BLaER1 treated with 17β-estradiol and CSF1 and Interleukin-3, amounts not matched to agents 10 nM and 100 nM (cell line): Measurements from ENCODE around the gene HOXD10.

Source experiments
- H3K27ac ChIP-seq, 11 experiments: shearing (Covaris generic); formaldehyde crosslinking; 2 replicates each; pipeline ENCODE4 v1.8.1; 2022
- H3K27me3 ChIP-seq, 11 experiments: shearing (Covaris generic); formaldehyde crosslinking; 2 replicates each; pipeline ENCODE4 v1.8.1; 2022
- H3K36me3 ChIP-seq, 11 experiments: shearing (Covaris generic); formaldehyde crosslinking; 2 replicates each; pipeline ENCODE4 v1.8.1; 2022
- H3K4me1 ChIP-seq, 10 experiments: shearing (Covaris generic); formaldehyde crosslinking; 2 replicates each; pipeline ENCODE4 v1.8.1; 2022
- H3K4me2 ChIP-seq, 11 experiments: shearing (Covaris generic); formaldehyde crosslinking; 2 replicates each; pipeline ENCODE4 v1.8.1; 2022
- H3K4me3 ChIP-seq, 10 experiments: shearing (Covaris generic); formaldehyde crosslinking; 2 replicates each; pipeline ENCODE4 v1.8.1; 2022
- H3K9ac ChIP-seq, 11 experiments: shearing (Covaris generic); formaldehyde crosslinking; 2 replicates each; pipeline ENCODE4 v1.8.1; 2022
- H3K9me3 ChIP-seq, 11 experiments: shearing (Covaris generic); formaldehyde crosslinking; replicated peaks in 1 of 11; 2 replicates each; pipeline ENCODE4 v1.8.1; 2022
- H4K20me1 ChIP-seq, 11 experiments: shearing (Covaris generic); formaldehyde crosslinking; 2 replicates each; pipeline ENCODE4 v1.8.1; 2022
- Cebpa-rat ChIP-seq, 11 experiments: shearing (Covaris generic); IDR thresholded peaks; 2 replicates each; pipeline ENCODE4 v1.8.1; 2022

The HOXD10 gene

GRCh38 chr2:176125772-176126054 is 9.1 kb downstream of the HOXD10 start:
- Histone ChIP-seq H4K20me1 (peaks cover 0 to 82% (median 63%) of the 10 kb centered on the region in 11 experiments; a peak in 16 of 22 replicates), H3K9ac (no peak overlapping the region), H3K4me2 (no peak overlapping the region), H3K36me3 (no peaks in the 10 kb centered on the region; a peak in 1 of 22 replicates), H3K27me3 (peaks cover 100% of the 10 kb centered on the region in 11 experiments), H3K4me3 (no peak overlapping the region), H3K27ac (no peak overlapping the region), H3K4me1 (peaks cover 10 to 23% (median 15%) of the 10 kb centered on the region in 10 experiments; a peak in 13 of 20 replicates), H3K9me3 (peaks cover 38 to 49% (median 45%) of the 10 kb centered on the region in 11 experiments)
- no peak for TF ChIP-seq Cebpa-rat (IDR thresholded peaks at IDR 0.05)

GRCh38 chr2:176126929-176127773 is 10.6 kb downstream of the HOXD10 start:
- no peak overlapping the region for H3K27ac ChIP-seq
- no peaks in the 10 kb centered on the region; a peak in 1 of 22 replicates for H3K36me3 ChIP-seq
- no peak overlapping the region for H3K4me3 ChIP-seq
- peaks cover 0 to 71% (median 53%) of the 10 kb centered on the region in 11 experiments; a peak in 16 of 22 replicates for H4K20me1 ChIP-seq
- peaks cover 100% of the 10 kb centered on the region in 11 experiments for H3K27me3 ChIP-seq
- peak overlapping the region in 3 of 11 experiments; percentile 33 to 45 (median 38); a peak in 2 of 22 replicates for H3K4me2 ChIP-seq
- no peak overlapping the region for H3K9ac ChIP-seq
- TF ChIP-seq Cebpa-rat (IDR thresholded peaks at IDR 0.05), result no peak
- H3K9me3 ChIP-seq, result peaks cover 28 to 42% (median 36%) of the 10 kb centered on the region in 11 experiments
- H3K4me1 ChIP-seq, result peaks cover 10 to 23% (median 15%) of the 10 kb centered on the region in 10 experiments; a peak in 13 of 20 replicates

- peak overlapping the region in 5 of 11 experiments; percentile 31 to 96 (median 66); a peak in 7 of 22 replicates for H3K4me2 ChIP-seq
These were observed 11.1 kb downstream of the HOXD10 start for GRCh38 chr2:176127774-176128072.

GRCh38 chr2:176128172-176128981 is 11.8 kb downstream of the HOXD10 start:
- no peaks in the 10 kb centered on the region for H3K36me3 ChIP-seq
- H3K9ac ChIP-seq, result no peak overlapping the region
- H4K20me1 ChIP-seq, result peaks cover 0 to 72% (median 48%) of the 10 kb centered on the region in 11 experiments; a peak in 16 of 22 replicates
- TF ChIP-seq Cebpa-rat (IDR thresholded peaks at IDR 0.05), result no peak
- H3K4me3 ChIP-seq, result peak overlapping the region in 8 of 10 experiments; percentile 0 to 46 (median 36); a peak in 12 of 20 replicates
- no peak overlapping the region for H3K27ac ChIP-seq
- H3K9me3 ChIP-seq, result peaks cover 16 to 30% (median 24%) of the 10 kb centered on the region in 11 experiments
- H3K27me3 ChIP-seq, result peaks cover 100% of the 10 kb centered on the region in 11 experiments
- H3K4me2 ChIP-seq, result peak overlapping the region; percentile 31 to 96 (median 66)
- H3K4me1 ChIP-seq, result peaks cover 10 to 23% (median 15%) of the 10 kb centered on the region in 10 experiments; a peak in 13 of 20 replicates

More at GRCh38 chr2:176127774-176128072, 11.1 kb downstream of the HOXD10 start:
- H3K36me3 ChIP-seq, result no peaks in the 10 kb centered on the region; a peak in 1 of 22 replicates
- H3K27ac ChIP-seq, result no peak overlapping the region
- H3K4me1 ChIP-seq, result peaks cover 10 to 23% (median 15%) of the 10 kb centered on the region in 10 experiments; a peak in 13 of 20 replicates
- peak overlapping the region in 1 of 10 experiments; percentile 46; a peak in 1 of 20 replicates for H3K4me3 ChIP-seq
- H3K27me3 ChIP-seq, result peaks cover 100% of the 10 kb centered on the region in 11 experiments
- no peak for TF ChIP-seq Cebpa-rat (IDR thresholded peaks at IDR 0.05)
- H3K9me3 ChIP-seq, result peaks cover 22 to 37% (median 30%) of the 10 kb centered on the region in 11 experiments
- peaks cover 0 to 72% (median 50%) of the 10 kb centered on the region in 11 experiments; a peak in 16 of 22 replicates for H4K20me1 ChIP-seq
- H3K9ac ChIP-seq, result no peak overlapping the region

GRCh38 chr2:176128982-176129796 is 12.6 kb downstream of the HOXD10 start, which contains the start of gene HOXD8:
Gene HOXD8 (plus strand): TSS chr2:176129705. CDS start chr2:176130367, 662 bp downstream.
- peaks cover 10 to 23% (median 18%) of the 10 kb centered on the region in 11 experiments for H3K9me3 ChIP-seq
- no peak for TF ChIP-seq Cebpa-rat (IDR thresholded peaks at IDR 0.05)
- H3K27ac ChIP-seq, result no peak within 1 kb of the TSS
- H3K4me2 ChIP-seq, result peak within 1 kb of the TSS; percentile 31 to 96 (median 66)
- H3K36me3 ChIP-seq, result no peaks in the 10 kb centered on the region
- no peak within 1 kb of the TSS for H3K9ac ChIP-seq
- H3K4me1 ChIP-seq, result peaks cover 10 to 22% (median 15%) of the 10 kb centered on the region in 10 experiments; a peak in 13 of 20 replicates
- H4K20me1 ChIP-seq, result peaks cover 0 to 66% (median 44%) of the 10 kb centered on the region in 11 experiments; a peak in 16 of 22 replicates
- H3K4me3 ChIP-seq, result peak within 1 kb of the TSS in 8 of 10 experiments; percentile 0 to 46 (median 36); a peak in 12 of 20 replicates
- peaks cover 100% of the 10 kb centered on the region in 11 experiments for H3K27me3 ChIP-seq

GRCh38 chr2:176129813-176130146 is 13.2 kb downstream of the HOXD10 start:
- H3K36me3 ChIP-seq, result no peaks in the 10 kb centered on the region
- H3K27me3 ChIP-seq, result peaks cover 100% of the 10 kb centered on the region in 11 experiments
- no peak overlapping the region for H3K4me3 ChIP-seq
- H3K4me2 ChIP-seq, result no peak overlapping the region
- no peak overlapping the region for H3K27ac ChIP-seq
- TF ChIP-seq Cebpa-rat (IDR thresholded peaks at IDR 0.05), result no peak
- H4K20me1 ChIP-seq, result peaks cover 0 to 60% (median 38%) of the 10 kb centered on the region in 11 experiments; a peak in 16 of 22 replicates
- peaks cover 10 to 23% (median 18%) of the 10 kb centered on the region in 11 experiments for H3K9me3 ChIP-seq
- no peak overlapping the region for H3K9ac ChIP-seq
- H3K4me1 ChIP-seq, result peaks cover 10 to 19% (median 14%) of the 10 kb centered on the region in 10 experiments; a peak in 13 of 20 replicates

- H3K27ac ChIP-seq, result no peak overlapping the region
- no peaks in the 10 kb centered on the region for H3K36me3 ChIP-seq
- H3K4me3 ChIP-seq, result no peak overlapping the region; a peak in 1 of 20 replicates
- no peak overlapping the region for H3K4me2 ChIP-seq
- no peak for TF ChIP-seq Cebpa-rat (IDR thresholded peaks at IDR 0.05)
- peaks cover 10 to 19% (median 13%) of the 10 kb centered on the region in 10 experiments; a peak in 14 of 20 replicates for H3K4me1 ChIP-seq
- peaks cover 10 to 23% (median 18%) of the 10 kb centered on the region in 11 experiments for H3K9me3 ChIP-seq
- peaks cover 0 to 55% (median 32%) of the 10 kb centered on the region in 11 experiments; a peak in 16 of 22 replicates for H4K20me1 ChIP-seq
- H3K27me3 ChIP-seq, result peaks cover 100% of the 10 kb centered on the region in 11 experiments
- H3K9ac ChIP-seq, result no peak overlapping the region
These were observed 13.8 kb downstream of the HOXD10 start for GRCh38 chr2:176130147-176130956.
